Epithelial cell of prostate (primary cell): ENCODE results near the gene HTR7.
A peak's percentile ranks its signal among the peaks of the same experiment; 100 is the strongest.
"Not testable (repeated sequence)": the region's sequence is repeated elsewhere in the genome, so short reads cannot be mapped to it uniquely, and the experiment has no call there.

ENCODE experiments used
- DNase-seq: peaks from one replicate; pipeline ENCODE4 v3.0.0-alpha.2; 2011; ENCODE audit warnings: low read depth, low spot score
- H3K27ac ChIP-seq: fragments of 450-650 bp; 2 replicates; pipeline ENCODE4 v1.5.1; 2017; ENCODE audit warnings: mild to moderate bottlenecking

The HTR7 gene

GRCh38 chr10:90857635-90858460 is at the start of gene HTR7:
HTR7 (minus strand) TSS chr10:90858039; CDS start chr10:90857671, 368 bp downstream.
- peak within 1 kb of the TSS; percentile 98 for H3K27ac ChIP-seq

GRCh38 chr10:90906596-90906995 is 48.8 kb upstream of the HTR7 start:
- no peak overlapping the region for H3K27ac ChIP-seq
- DNase-seq: no peak

More at GRCh38 chr10:90857635-90858460, at the start of gene HTR7:
- no peak for DNase-seq

- H3K27ac ChIP-seq: no peak overlapping the region
- no peak for DNase-seq
Observed at GRCh38 chr10:90905925-90906324, 48.1 kb upstream of the HTR7 start.

- not testable (repeated sequence) for DNase-seq
Observed at GRCh38 chr10:90896916-90897315, 39.1 kb upstream of the HTR7 start.

GRCh38 chr10:90893190-90893589 is 35.4 kb upstream of the HTR7 start:
- no peak overlapping the region for H3K27ac ChIP-seq
- no peak for DNase-seq

More at GRCh38 chr10:90896916-90897315, 39.1 kb upstream of the HTR7 start:
- H3K27ac ChIP-seq: not testable (repeated sequence)

GRCh38 chr10:90890347-90890746 is 32.5 kb upstream of the HTR7 start:
- no peak overlapping the region for H3K27ac ChIP-seq
- no peak for DNase-seq

GRCh38 chr10:90889636-90890035 is 31.8 kb upstream of the HTR7 start:
- H3K27ac ChIP-seq: no peak overlapping the region
- no peak for DNase-seq

- no peak overlapping the region for H3K27ac ChIP-seq
- no peak for DNase-seq
Observed at GRCh38 chr10:90888387-90888786, 30.5 kb upstream of the HTR7 start.

- H3K27ac ChIP-seq: no peak overlapping the region
- DNase-seq: no peak
Observed at GRCh38 chr10:90887555-90887954, 29.7 kb upstream of the HTR7 start.

GRCh38 chr10:90885176-90885575 is 27.3 kb upstream of the HTR7 start:
- no peak for DNase-seq
- no peak overlapping the region for H3K27ac ChIP-seq

GRCh38 chr10:90884431-90884830 is 26.6 kb upstream of the HTR7 start:
- no peak for DNase-seq

GRCh38 chr10:90880059-90880719 is 22.4 kb upstream of the HTR7 start:
- H3K27ac ChIP-seq, DNase-seq: not testable (repeated sequence)

More at GRCh38 chr10:90884431-90884830, 26.6 kb upstream of the HTR7 start:
- H3K27ac ChIP-seq: no peak overlapping the region

- no peak for DNase-seq
- no peak overlapping the region for H3K27ac ChIP-seq
Observed at GRCh38 chr10:90879062-90879461, 21.2 kb upstream of the HTR7 start.

GRCh38 chr10:90872648-90873020 is 14.8 kb upstream of the HTR7 start:
- DNase-seq: no peak
- H3K27ac ChIP-seq: no peak overlapping the region

- peak; percentile 48 for DNase-seq
Observed at GRCh38 chr10:90871766-90872647, 14.2 kb upstream of the HTR7 start, which contains the start of gene RPP30. RPP30 (plus strand) TSS chr10:90871974; CDS start chr10:90871987, 13 bp downstream.

GRCh38 chr10:90871279-90871765 is 13.5 kb upstream of the HTR7 start:
- peak overlapping the region; percentile 35 for H3K27ac ChIP-seq
- no peak for DNase-seq

More at GRCh38 chr10:90871766-90872647, 14.2 kb upstream of the HTR7 start, which contains the start of gene RPP30:
- H3K27ac ChIP-seq: peak within 1 kb of the TSS; percentile 35

- DNase-seq: no peak
- H3K27ac ChIP-seq: no peak overlapping the region
Observed at GRCh38 chr10:90866050-90866598, 8.3 kb upstream of the HTR7 start.

GRCh38 chr10:90865401-90865800 is 7.6 kb upstream of the HTR7 start:
- H3K27ac ChIP-seq: no peak overlapping the region
- no peak for DNase-seq

GRCh38 chr10:90862908-90863514 is 5.2 kb upstream of the HTR7 start:
- DNase-seq: no peak
- H3K27ac ChIP-seq: no peak overlapping the region
